HCT116 (cell line): ENCODE data around the gene UTP18. TPM values are rescaled to one million over a fixed set of nuclear protein-coding genes. Genes with fewer than 3 reads are reported as not detected.

Source experiments
- ATAC-seq: fragments of 200-7000 bp; cut with Tn5 transposase; 2 replicates; pipeline ENCODE4 v1.9.1; 2020; ENCODE audit warnings: mild to moderate bottlenecking, moderate library complexity
- BruUV-seq: library from RNA; stranded (reverse); fragments of 400-500 nt; replicated peaks from 2 replicates; lab custom pipeline; 2021; lab: Mats Ljungman, UMichigan
- CTCF ChIA-PET: fragments of 300-600 bp; sonication (Branson Sonifier 250); formaldehyde crosslinking; loops from one replicate; lab custom pipeline; 2021; ENCODE audit warnings: antibody characterized with exemption; lab: Charles Lee
- POLR2A ChIA-PET: fragments of 300-600, 350-600 bp; sonication (Branson Sonifier 250); formaldehyde crosslinking; loops from one replicate; lab custom pipeline; 2021; ENCODE audit warnings: antibody characterized with exemption; lab: Charles Lee
- RAD21 ChIA-PET, 2 experiments: fragments of 300-600 bp; sonication (Branson Sonifier 250); formaldehyde crosslinking; loops; one replicate each; lab custom pipeline; 2023; ENCODE audit warnings: low total read pairs in 2 of 2; ENCODE audit not compliant: uncharacterized antibody in 2 of 2, unreplicated experiment in 2 of 2, low non-redundant PET in 1 of 2; lab: Charles Lee
- DNase-seq: peaks from one replicate; pipeline ENCODE4 v3.0.0-alpha.2; 2010; ENCODE audit warnings: low read depth, low spot score
- H2AFZ ChIP-seq: fragments of 200-600 bp; shearing (Covaris generic), sonication (generic); 2 replicates; pipeline ENCODE4 v1.6.1; 2017; ENCODE audit warnings: low read depth, mixed run types, mixed read lengths, antibody characterized with exemption, low read length; ENCODE audit not compliant: poor library complexity, severe bottlenecking
- H3K27ac ChIP-seq: 2 replicates; pipeline ENCODE4 v1.5.1; 2012; ENCODE audit warnings: low read depth, low read length
- H3K27me3 ChIP-seq: fragments of 200-600 bp; sonication (generic); 2 replicates; pipeline ENCODE4 v1.6.1; 2016; ENCODE audit warnings: mixed run types, low read length, mixed read lengths; ENCODE audit not compliant: insufficient read depth
- H3K36me3 ChIP-seq, 2 experiments: fragments of 200-500 bp in 1 of 2; fragments of 200-600 bp in 1 of 2; sonication (Bioruptor generic) in 1 of 2; sonication (generic) in 1 of 2; 2 replicates each; pipeline versions ENCODE4 v1.5.1 to v1.6.1; 2014 to 2016; ENCODE audit warnings: low read length in 2 of 2, inconsistent platforms in 1 of 2, mixed read lengths in 1 of 2, mixed run types in 1 of 2; ENCODE audit not compliant: insufficient read depth in 2 of 2, control insufficient read depth in 1 of 2
- H3K4me1 ChIP-seq, 2 experiments: fragments of 200-600 bp in 1 of 2; sonication (generic) in 1 of 2; 2 replicates each; pipeline versions ENCODE4 v1.5.1 to v1.6.1; 2012 to 2017; ENCODE audit warnings: low read length in 2 of 2, inconsistent platforms in 1 of 2, mild to moderate bottlenecking in 1 of 2, mixed read lengths in 1 of 2, mixed run types in 1 of 2, moderate library complexity in 1 of 2; ENCODE audit not compliant: insufficient read depth in 2 of 2, control insufficient read depth in 1 of 2
- H3K4me2 ChIP-seq: fragments of 200-600 bp; sonication (generic); 2 replicates; pipeline ENCODE4 v1.6.1; 2017; ENCODE audit warnings: mixed run types, low read length, mixed read lengths
- H3K4me3 ChIP-seq, 2 experiments: fragments of 200-600 bp in 1 of 2; sonication (generic) in 1 of 2; replicated peaks in 1 of 2; 2 replicates each; pipeline ENCODE4 v1.5.1; 2011 to 2016; ENCODE audit warnings: low read length in 2 of 2, control low read depth in 1 of 2, low read depth in 1 of 2, mild to moderate bottlenecking in 1 of 2, mixed read lengths in 1 of 2, mixed run types in 1 of 2
- H3K79me2 ChIP-seq: fragments of 200-600 bp; sonication (generic); 2 replicates; pipeline ENCODE4 v1.6.1; 2017; ENCODE audit warnings: mild to moderate bottlenecking, mixed run types, low read length, moderate library complexity, mixed read lengths; ENCODE audit not compliant: insufficient read depth
- H3K9ac ChIP-seq: fragments of 200-600 bp; sonication (generic); 2 replicates; pipeline ENCODE4 v1.6.1; 2016; ENCODE audit warnings: low read length, mixed read lengths
- H3K9me2 ChIP-seq: fragments of 200-600 bp; sonication (generic), shearing (Covaris generic); 2 replicates; pipeline ENCODE4 v1.6.1; 2017; ENCODE audit warnings: mixed run types, mild to moderate bottlenecking, moderate library complexity; ENCODE audit not compliant: insufficient read depth
- H3K9me3 ChIP-seq, 2 experiments: fragments of 200-500 bp in 1 of 2; fragments of 200-600 bp in 1 of 2; sonication (Bioruptor generic) in 1 of 2; sonication (generic) in 1 of 2; 2 replicates each; pipeline ENCODE4 v1.6.1; 2014 to 2017; ENCODE audit warnings: low read length in 2 of 2, mixed read lengths in 2 of 2, inconsistent platforms in 1 of 2, low read depth in 1 of 2, mild to moderate bottlenecking in 1 of 2, mixed run types in 1 of 2, moderate library complexity in 1 of 2; ENCODE audit not compliant: control insufficient read depth in 1 of 2, insufficient read depth in 1 of 2
- H4K20me1 ChIP-seq: fragments of 200-600 bp; sonication (generic), shearing (Covaris generic); 2 replicates; pipeline ENCODE4 v1.6.1; 2017; ENCODE audit warnings: mixed run types, mild to moderate bottlenecking, moderate library complexity; ENCODE audit not compliant: insufficient read depth
- CBX3 ChIP-seq: IDR thresholded peaks from 2 replicates; pipeline ENCODE4 v1.6.1; 2012; ENCODE audit warnings: low read depth
- CEBPB ChIP-seq: IDR thresholded peaks from 2 replicates; pipeline ENCODE4 v1.6.1; 2012; ENCODE audit warnings: low read depth
- CTCF ChIP-seq, 3 experiments: fragments of 200-600 bp in 1 of 3; sonication (generic) in 1 of 3; IDR thresholded peaks in 2 of 3; conservative IDR thresholded peaks in 1 of 3; 2 replicates each; pipeline ENCODE4 v1.5.1; 2012 to 2017; ENCODE audit warnings: low read depth in 2 of 3, low read length in 2 of 3, antibody characterized with exemption in 1 of 3, borderline replicate concordance in 1 of 3, control low read depth in 1 of 3, mild to moderate bottlenecking in 1 of 3, mixed read lengths in 1 of 3, mixed run types in 1 of 3, moderate library complexity in 1 of 3; ENCODE audit not compliant: insufficient read depth in 1 of 3
- EZH2phosphoT487 ChIP-seq: fragments of 200-600 bp; IDR thresholded peaks from 2 replicates; pipeline ENCODE4 v1.6.1; 2018; ENCODE audit warnings: antibody characterized with exemption, borderline replicate concordance
- FOSL1 ChIP-seq: IDR thresholded peaks from 2 replicates; pipeline ENCODE4 v1.6.1; 2012; ENCODE audit warnings: low read depth
- MAX ChIP-seq: IDR thresholded peaks from 2 replicates; pipeline ENCODE4 v1.6.1; 2012
- RAD21 ChIP-seq: IDR thresholded peaks from 2 replicates; pipeline ENCODE4 v1.6.1; 2012; ENCODE audit warnings: low read depth, mild to moderate bottlenecking
- SP1 ChIP-seq: IDR thresholded peaks from 2 replicates; pipeline ENCODE4 v1.6.1; 2012; ENCODE audit warnings: low read depth
- SRF ChIP-seq: IDR thresholded peaks from 2 replicates; pipeline ENCODE4 v1.6.1; 2012; ENCODE audit warnings: low read depth
- TCF7L2 ChIP-seq: IDR thresholded peaks from 2 replicates; pipeline ENCODE4 v1.7.0; 2011; ENCODE audit warnings: borderline replicate concordance, inconsistent platforms; ENCODE audit not compliant: insufficient read depth, insufficient read length; ENCODE audit errors: extremely low read depth
- ZFX ChIP-seq: fragments of 450-650 bp; IDR thresholded peaks from 2 replicates; pipeline ENCODE4 v1.6.1; 2017
- intact Hi-C: fragments of 100-400 bp; cut with micrococcal nuclease; formaldehyde crosslinking; loops from 2 replicates; pipeline ENCODE4 v1.10.0; 2022
- total RNA-seq: library from RNA; stranded (reverse); gene quantifications from one replicate; pipeline ENCODE4 v1.2.1, GENCODE V29; 2021; ENCODE audit not compliant: unreplicated experiment

UTP18 gene
- total RNA-seq, 1 experiment from 2014 or later = 92.6 TPM

GRCh38 chr17:51256101-51256500 is 4.2 kb upstream of the UTP18 start:
- ATAC-seq (no peak), DNase-seq (no peak)
- ChIA-PET RAD21 (no interaction called here), POLR2A (no interaction called here), CTCF (no interaction called here)
- H3K79me2 ChIP-seq = peaks cover 95% of the 10 kb centered on the region
- H3K9me3 ChIP-seq = no peaks in the 10 kb centered on the region
- BruUV-seq = no TSS peak
- no peak overlapping the region for H3K4me3 ChIP-seq
- no peak overlapping the region for H3K4me2 ChIP-seq
- no peak overlapping the region for H3K9ac ChIP-seq
- H3K4me1 ChIP-seq = peaks cover 9 to 10% of the 10 kb centered on the region in 2 experiments
- no peak overlapping the region for H2AFZ ChIP-seq
- no peaks in the 10 kb centered on the region for H3K27me3 ChIP-seq
- no peaks in the 10 kb centered on the region for H3K9me2 ChIP-seq
- H3K36me3 ChIP-seq = peaks cover 30% of the 10 kb centered on the region in 2 experiments
- no peak overlapping the region for H3K27ac ChIP-seq
- peaks cover 22% of the 10 kb centered on the region; the same call in 1 of the 2 replicates for H4K20me1 ChIP-seq
- intact Hi-C loops = no loop called here
- TF ChIP-seq TCF7L2 (no peak), CBX3 (no peak), EZH2phosphoT487 (no peak), ZFX (no peak), CEBPB (no peak), SP1 (no peak), SRF (no peak), FOSL1 (no peak), MAX (no peak), RAD21 (no peak), CTCF (IDR thresholded peaks at IDR 0.05 in 2 of 3, conservative IDR thresholded peaks at IDR 0.05 in 1 of 3; ENCODE audit: borderline replicate concordance in 1 of 3, insufficient read depth in 1 of 3, low read depth in 2 of 3, low read length in 2 of 3) (no peak)
